GM12878 (cell line): ENCODE data around the gene LDB3. TPM values are rescaled to one million over a fixed set of nuclear protein-coding genes. Genes with fewer than 3 reads are reported as not detected.

Experiments
- ATAC-seq: fragments of 200-7000 bp; cut with Tn5 transposase; 3 replicates; pipeline ENCODE4 v1.9.1; 2020; ENCODE audit warnings: mild to moderate bottlenecking, moderate library complexity
- BruUV-seq: library from RNA; stranded (reverse); fragments of 400-500 nt; replicated peaks from 2 replicates; lab custom pipeline; 2021; lab: Mats Ljungman, UMichigan
- CTCF ChIA-PET: fragments of 300-600 bp; sonication (Branson Sonifier 250); formaldehyde crosslinking; extraction: SDS; loops from one replicate; lab custom pipeline; 2021; ENCODE audit warnings: inconsistent platforms; lab: Yijun Ruan, JAX
- POLR2A ChIA-PET: fragments of 350-600 bp; formaldehyde crosslinking; extraction: SDS; loops from one replicate; lab custom pipeline; 2021; ENCODE audit warnings: inconsistent platforms; lab: Charles Lee
- RAD21 ChIA-PET: fragments of 300-600 bp; sonication (Branson Sonifier 250); formaldehyde crosslinking; loops from one replicate; lab custom pipeline; 2023; ENCODE audit warnings: antibody characterized with exemption; ENCODE audit not compliant: unreplicated experiment; lab: Charles Lee
- SMC1A ChIA-PET: fragments of 300-600 bp; sonication (Branson Sonifier 250); formaldehyde crosslinking; loops from one replicate; lab custom pipeline; 2023; ENCODE audit not compliant: unreplicated experiment, uncharacterized antibody; lab: Charles Lee
- DNase-seq: peaks from one replicate; pipeline ENCODE4 v3.0.0-alpha.2; 2011; ENCODE audit warnings: low read depth, low spot score
- FAIRE-seq: peaks from 3 replicates; lab custom pipeline; 2011; peaks lifted over from hg19 to GRCh38; lab: Jason Lieb, UNC
- H2AFZ ChIP-seq: 2 replicates; pipeline ENCODE4 v1.6.0; 2011; ENCODE audit warnings: low read depth, low read length, control low read depth; ENCODE audit not compliant: control insufficient read depth
- H3K27ac ChIP-seq: 2 replicates; pipeline ENCODE4 v1.5.1; 2011; ENCODE audit warnings: control low read depth; ENCODE audit not compliant: control insufficient read depth, insufficient read depth
- H3K27me3 ChIP-seq, 2 experiments: replicated peaks in 1 of 2; 2 replicates each; pipeline versions ENCODE4 v1.6.0 to v1.6.1; 2011; ENCODE audit warnings: low read length in 1 of 2; ENCODE audit not compliant: control insufficient read depth in 2 of 2, insufficient read depth in 2 of 2
- H3K36me3 ChIP-seq, 2 experiments: 2 replicates each; pipeline ENCODE4 v1.5.1; 2011; ENCODE audit warnings: low read length in 1 of 2; ENCODE audit not compliant: control insufficient read depth in 2 of 2, insufficient read depth in 2 of 2
- H3K4me1 ChIP-seq: 2 replicates; pipeline ENCODE4 v1.6.1; 2011; ENCODE audit warnings: mild to moderate bottlenecking, low read length, moderate library complexity, mixed read lengths; ENCODE audit not compliant: control insufficient read depth, insufficient read depth
- H3K4me2 ChIP-seq: 2 replicates; pipeline ENCODE4 v1.6.0; 2011; ENCODE audit warnings: control low read depth; ENCODE audit not compliant: control insufficient read depth, insufficient read depth
- H3K4me3 ChIP-seq: fragments of 200-600 bp; sonication (generic); 2 replicates; pipeline ENCODE4 v1.5.1; 2016
- H3K79me2 ChIP-seq: 2 replicates; pipeline ENCODE4 v1.6.0; 2011; ENCODE audit warnings: low read length; ENCODE audit not compliant: control insufficient read depth, insufficient read depth
- H3K9ac ChIP-seq: 2 replicates; pipeline ENCODE4 v1.8.0; 2011; ENCODE audit warnings: low read length, control low read depth, mixed read lengths; ENCODE audit not compliant: control insufficient read depth, insufficient read depth
- H3K9me3 ChIP-seq: replicated peaks from 3 replicates; pipeline ENCODE4 v1.5.1; 2011; ENCODE audit warnings: mild to moderate bottlenecking, low read length; ENCODE audit not compliant: control insufficient read depth, insufficient read depth
- H4K20me1 ChIP-seq: 2 replicates; pipeline ENCODE4 v1.6.0; 2011; ENCODE audit not compliant: control insufficient read depth, insufficient read depth
- CBX5 ChIP-seq: sonication (generic); IDR thresholded peaks from 2 replicates; pipeline ENCODE4 v1.6.1; 2016; ENCODE audit warnings: low read depth, moderate library complexity, mild to moderate bottlenecking, inconsistent platforms
- CREM ChIP-seq: IDR thresholded peaks from 2 replicates; pipeline ENCODE4 v1.6.1; 2014; ENCODE audit warnings: antibody characterized with exemption, low read depth
- FOS ChIP-seq: IDR thresholded peaks from 3 replicates; pipeline ENCODE4 v1.6.1; 2011; ENCODE audit warnings: borderline replicate concordance; ENCODE audit not compliant: insufficient read length; ENCODE audit errors: extremely low read depth
- JUND ChIP-seq: IDR thresholded peaks from 2 replicates; pipeline ENCODE4 v1.6.1; 2012; ENCODE audit warnings: low read depth, mild to moderate bottlenecking, low read length, improper control_type of control experiment, moderate library complexity
- PAX8 ChIP-seq: fragments of 450-650 bp; IDR thresholded peaks from 2 replicates; pipeline ENCODE4 v1.6.1; 2017; ENCODE audit warnings: mild to moderate bottlenecking, moderate library complexity
- POLR2AphosphoS2 ChIP-seq: IDR thresholded peaks from 2 replicates; pipeline ENCODE4 v1.6.1; 2011; ENCODE audit warnings: low read depth, mild to moderate bottlenecking, low read length, improper control_type of control experiment, moderate library complexity
- SMAD1 ChIP-seq: fragments of 450-650 bp; IDR thresholded peaks from 2 replicates; pipeline ENCODE4 v1.6.1; 2018; ENCODE audit warnings: mild to moderate bottlenecking, low read depth; ENCODE audit not compliant: partially characterized antibody
- SMAD5 ChIP-seq: IDR thresholded peaks from 2 replicates; pipeline ENCODE4 v1.6.1; 2016; ENCODE audit warnings: antibody characterized with exemption, low read depth
- SMC3 ChIP-seq: IDR thresholded peaks from 2 replicates; pipeline ENCODE4 v1.6.1; 2011; ENCODE audit warnings: low read length, improper control_type of control experiment, borderline replicate concordance
- SP1 ChIP-seq: IDR thresholded peaks from one replicate; pipeline ENCODE4 v1.6.1; 2011; ENCODE audit warnings: low read depth, low read length
- SREBF2 ChIP-seq: IDR thresholded peaks from 2 replicates; pipeline ENCODE4 v1.6.1; 2012; ENCODE audit warnings: mild to moderate bottlenecking, low read length
- USF1 ChIP-seq: IDR thresholded peaks from 2 replicates; pipeline ENCODE4 v1.6.1; 2011; ENCODE audit warnings: borderline replicate concordance, low read depth, mild to moderate bottlenecking, moderate library complexity, mixed read lengths, low read length; ENCODE audit not compliant: insufficient read depth; ENCODE audit errors: extremely low read length
- ZBTB33 ChIP-seq: fragments of 450-650 bp; IDR thresholded peaks from 2 replicates; pipeline ENCODE4 v1.6.1; 2017; ENCODE audit warnings: mild to moderate bottlenecking
- ZSCAN29 ChIP-seq: fragments of 450-650 bp; IDR thresholded peaks from 2 replicates; pipeline ENCODE4 v1.6.1; 2017; ENCODE audit warnings: mild to moderate bottlenecking, moderate library complexity
- ZZZ3 ChIP-seq: IDR thresholded peaks from 2 replicates; pipeline ENCODE4 v1.6.1; 2011; ENCODE audit warnings: low read depth; ENCODE audit not compliant: control insufficient read depth, insufficient read length
- WGBS: methylation state at CpG from one replicate; pipeline ENCODE4 v1.1.6; 2016; ENCODE audit warnings: low lambda C conversion rate; ENCODE audit not compliant: insufficient replicate concordance, insufficient coverage; ENCODE audit errors: missing lambda C conversion rate; 5-methylcytosine and 5-hydroxymethylcytosine counted together
- in situ Hi-C: fragments of 300-500 bp; cut with MboI; formaldehyde crosslinking; loops from 9 replicates; pipeline ENCODE4 v1.14.3; 2018; ENCODE audit warnings: mixed read lengths
- intact Hi-C: fragments of 100-400 bp; cut with micrococcal nuclease; formaldehyde crosslinking; loops from one replicate; pipeline ENCODE4 v1.14.2; 2022; ENCODE audit not compliant: unreplicated experiment
- polyA plus RNA-seq, 11 experiments: library from polyadenylated mRNA; depleted of rRNA in 4 of 11; unstranded in 6 of 11; stranded (reverse) in 5 of 11; fragments of >200 nt; fragmentation: Nextera tagmentation in 4 of 11; fragmentation: Illumina TruSeq in 1 of 11; extraction: Ambion mirVana in 4 of 11; extraction: Trizol in 1 of 11; gene quantifications; 1 replicate in 1 of 11; 2 replicates in 10 of 11; pipeline versions ENCODE4 v1.2.1 to v1.2.3, GENCODE V29; 2011 to 2016; ENCODE audit warnings: inconsistent platforms in 2 of 11, missing spikeins in 2 of 11, low read depth in 1 of 11
- total RNA-seq, 4 experiments: library from RNA; depleted of rRNA in 3 of 4; stranded (reverse); fragments of >200 nt in 3 of 4; fragmentation: Illumina TruSeq in 1 of 4; extraction: Trizol in 1 of 4; gene quantifications; 2 replicates each; pipeline versions ENCODE4 v1.2.1 to v1.2.3, GENCODE V29; 2013 to 2021
- TF ChIP-seq, protein P1 (sequence below): fragments of 450-650 bp; IDR thresholded peaks from 2 replicates; pipeline ENCODE4 v1.6.1; 2018; ENCODE audit warnings: borderline replicate concordance, mild to moderate bottlenecking; ENCODE audit not compliant: partially characterized antibody
- TF ChIP-seq, protein P2 (sequence below): IDR thresholded peaks from 2 replicates; pipeline ENCODE4 v1.6.1; 2012; ENCODE audit warnings: low read depth, low read length, improper control_type of control experiment

The LDB3 gene
- total and polyA plus RNA-seq, 10 of the 15 experiments (the other 5 are each of a cell fraction or from before 2014, with no cell fraction given): 0.02 to 0.07 (median 0.04) TPM; not detected in 1

GRCh38 chr10:86664341-86665217 lies 3.7 kb upstream of the LDB3 start:
- ChIA-PET POLR2A (no interaction called here), SMC1A (interaction anchor here (0.9 to 1.0 kb wide), 2 partner anchors 15 to 22 kb away, joined by 3 read pairs; no protein-coding TSS in a partner anchor), RAD21 (interaction anchor here (1.1 kb wide), 1 partner anchor 22 kb away, joined by 3 read pairs; no protein-coding TSS in a partner anchor), CTCF (interaction anchor here (0.9 kb wide), 1 partner anchor 236 kb away, joined by 3 read pairs; no protein-coding TSS in a partner anchor)
- WGBS: 33% methylated on average over 13 of the region's 13 CpGs
- intact Hi-C loops: loop anchor here (10.0 kb wide), 1 partner anchor 270 kb away; no protein-coding TSS in a partner anchor
- Histone ChIP-seq H3K4me3 (no peak overlapping the region), H3K79me2 (no peaks in the 10 kb centered on the region), H3K36me3 (no peaks in the 10 kb centered on the region), H4K20me1 (no peaks in the 10 kb centered on the region), H3K9me3 (no peaks in the 10 kb centered on the region; the same call in 2 of the 3 replicates), H3K4me2 (no peak overlapping the region), H3K9ac (no peak overlapping the region), H3K27me3 (no peaks in the 10 kb centered on the region), H2AFZ (no peak overlapping the region), H3K4me1 (no peaks in the 10 kb centered on the region), H3K27ac (no peak overlapping the region)
- BruUV-seq: no TSS peak
- no peak for DNase-seq
- no peak for ATAC-seq
- in situ Hi-C loops: no loop called here
- FAIRE-seq: no peak
- TF ChIP-seq SP1 (no peak), SMAD5 (no peak), SREBF2 (no peak), SMC3 (no peak), JUND (no peak), POLR2AphosphoS2 (no peak), CBX5 (no peak), ZZZ3 (no peak), USF1 (no peak), SMAD1 (no peak), ZBTB33 (no peak), ZSCAN29 (no peak), FOS (no peak), CREM (no peak), PAX8 (no peak)
- TF ChIP-seq, protein P1, sequence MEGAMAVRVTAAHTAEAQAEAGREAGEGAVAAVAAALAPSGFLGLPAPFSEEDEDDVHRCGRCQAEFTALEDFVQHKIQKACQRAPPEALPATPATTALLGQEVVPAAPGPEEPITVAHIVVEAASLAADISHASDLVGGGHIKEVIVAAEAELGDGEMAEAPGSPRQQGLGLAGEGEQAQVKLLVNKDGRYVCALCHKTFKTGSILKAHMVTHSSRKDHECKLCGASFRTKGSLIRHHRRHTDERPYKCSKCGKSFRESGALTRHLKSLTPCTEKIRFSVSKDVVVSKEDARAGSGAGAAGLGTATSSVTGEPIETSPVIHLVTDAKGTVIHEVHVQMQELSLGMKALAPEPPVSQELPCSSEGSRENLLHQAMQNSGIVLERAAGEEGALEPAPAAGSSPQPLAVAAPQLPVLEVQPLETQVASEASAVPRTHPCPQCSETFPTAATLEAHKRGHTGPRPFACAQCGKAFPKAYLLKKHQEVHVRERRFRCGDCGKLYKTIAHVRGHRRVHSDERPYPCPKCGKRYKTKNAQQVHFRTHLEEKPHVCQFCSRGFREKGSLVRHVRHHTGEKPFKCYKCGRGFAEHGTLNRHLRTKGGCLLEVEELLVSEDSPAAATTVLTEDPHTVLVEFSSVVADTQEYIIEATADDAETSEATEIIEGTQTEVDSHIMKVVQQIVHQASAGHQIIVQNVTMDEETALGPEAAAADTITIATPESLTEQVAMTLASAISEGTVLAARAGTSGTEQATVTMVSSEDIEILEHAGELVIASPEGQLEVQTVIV: no peak
- TF ChIP-seq, protein P2, sequence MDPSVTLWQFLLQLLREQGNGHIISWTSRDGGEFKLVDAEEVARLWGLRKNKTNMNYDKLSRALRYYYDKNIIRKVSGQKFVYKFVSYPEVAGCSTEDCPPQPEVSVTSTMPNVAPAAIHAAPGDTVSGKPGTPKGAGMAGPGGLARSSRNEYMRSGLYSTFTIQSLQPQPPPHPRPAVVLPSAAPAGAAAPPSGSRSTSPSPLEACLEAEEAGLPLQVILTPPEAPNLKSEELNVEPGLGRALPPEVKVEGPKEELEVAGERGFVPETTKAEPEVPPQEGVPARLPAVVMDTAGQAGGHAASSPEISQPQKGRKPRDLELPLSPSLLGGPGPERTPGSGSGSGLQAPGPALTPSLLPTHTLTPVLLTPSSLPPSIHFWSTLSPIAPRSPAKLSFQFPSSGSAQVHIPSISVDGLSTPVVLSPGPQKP: no peak
